Muscle of back (tissue), 13 donors: ENCODE data around the gene SDE2. TPM values are rescaled to one million over a fixed set of nuclear protein-coding genes. Genes with fewer than 3 reads are reported as not detected.

ENCODE experiments used
- DNase-seq, 3 donors: peaks; one replicate each; pipeline versions ENCODE4 v3.0.0 to v3.0.0-alpha.2; 2013
- long read RNA-seq, 9 donors: transcript quantifications; one replicate each; lab custom pipeline, GENCODE V29; 2026
- polyA plus RNA-seq, 10 donors: library from polyadenylated mRNA; unstranded; fragments of 120-200 nt; gene quantifications; one replicate each; pipeline ENCODE4 v1.2.1, GENCODE V29; 2013; ENCODE audit not compliant: insufficient read length in 10 of 10

SDE2 gene
- 10 to 100 TPM; 11.7 to 17.4 (median 14.8) TPM for polyA plus RNA-seq
- long read RNA-seq, donor 1, partial matches to known transcripts: 0 of 3 reads
- long read RNA-seq, donor 1, other reads (novel, unspliced or antisense): 0 of 3 reads
- long read RNA-seq, donor 2, partial matches to known transcripts: 1,010 of 1,074 reads
- long read RNA-seq, donor 2, other reads (novel, unspliced or antisense): 64 of 1,074 reads
- long read RNA-seq, donor 3: 0 reads
- long read RNA-seq, donor 4, partial matches to known transcripts: 0 of 1 reads
- long read RNA-seq, donor 4, other reads (novel, unspliced or antisense): 0 of 1 reads
- long read RNA-seq, donor 5, partial matches to known transcripts: 0 of 1 reads
- long read RNA-seq, donor 5, other reads (novel, unspliced or antisense): 0 of 1 reads
- long read RNA-seq, donor 6, partial matches to known transcripts: 0 of 2 reads
- long read RNA-seq, donor 6, other reads (novel, unspliced or antisense): 0 of 2 reads
- long read RNA-seq, donor 7, partial matches to known transcripts: 0 of 4 reads
- long read RNA-seq, donor 7, other reads (novel, unspliced or antisense): 0 of 4 reads
- long read RNA-seq, donor 8: 0 reads
- long read RNA-seq, donor 9: 0 reads

DNA sequence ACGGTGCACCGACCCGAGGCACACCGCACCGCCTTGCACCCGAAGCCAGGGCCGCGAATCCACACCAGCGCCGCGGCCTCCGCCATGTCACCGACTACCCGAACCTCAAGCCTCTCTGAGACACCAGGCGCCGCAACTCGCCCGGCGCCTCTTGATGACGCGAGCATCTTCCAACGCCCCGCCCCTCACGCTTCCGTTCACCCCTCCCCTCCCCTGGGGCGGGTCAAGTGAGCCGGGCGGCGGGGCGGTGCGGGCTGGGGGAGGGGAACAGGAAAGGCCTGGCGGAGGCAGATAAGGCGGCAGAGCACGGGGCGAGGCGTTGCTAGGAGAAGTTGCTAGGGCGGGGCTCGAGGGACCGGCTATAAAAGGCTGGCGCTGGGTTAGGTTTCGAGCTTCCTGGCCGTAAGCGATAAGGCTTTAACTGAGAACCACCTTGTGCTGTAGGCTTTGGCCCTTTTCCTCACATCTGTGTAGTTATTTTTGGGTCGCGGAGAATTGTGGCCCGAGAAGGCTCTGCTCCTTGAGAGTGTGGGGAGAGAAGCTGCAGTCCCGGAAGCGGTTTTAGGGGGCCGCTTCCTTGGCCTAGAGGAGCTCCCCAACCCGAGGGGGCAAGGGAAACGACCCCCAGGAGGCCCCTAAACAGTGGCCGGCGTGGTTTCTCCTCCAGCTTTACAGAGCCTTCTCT, at the start of gene SDE2:
Gene SDE2 (minus strand): TSS at position 117 of the 685 bp plus-strand sequence. CDS start 31 bp downstream, at position 86.
- peak; percentile 99 for DNase-seq

- DNase-seq: no peak
Observed at GRCh38 chr1:226048886-226049285, 49.7 kb upstream of the SDE2 start.

GRCh38 chr1:226047495-226047894, 48.4 kb upstream of the SDE2 start:
- DNase-seq: no peak

DNA sequence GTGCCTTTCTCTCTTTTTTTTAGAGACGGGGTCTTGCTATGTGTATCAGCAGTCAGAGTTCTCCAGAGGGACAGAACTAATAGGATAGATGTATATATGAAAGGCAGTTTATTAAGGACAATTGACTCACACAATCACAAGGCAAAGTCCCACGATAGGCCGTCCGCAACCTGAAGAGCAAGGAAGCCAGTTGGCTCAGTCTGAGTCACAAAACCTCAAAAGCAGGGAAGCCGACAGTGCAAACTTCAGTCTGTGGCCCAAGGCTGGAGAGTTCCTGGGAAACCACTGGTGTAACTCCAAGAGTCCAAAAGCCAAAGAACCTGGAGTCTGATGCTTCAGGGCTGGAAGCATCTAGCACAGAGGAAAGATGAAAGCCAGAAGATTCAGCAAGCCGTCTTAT, 47.1 kb upstream of the SDE2 start:
- no peak for DNase-seq

- no peak for DNase-seq
Observed at GRCh38 chr1:226044514-226045101, 45.5 kb upstream of the SDE2 start.

DNA sequence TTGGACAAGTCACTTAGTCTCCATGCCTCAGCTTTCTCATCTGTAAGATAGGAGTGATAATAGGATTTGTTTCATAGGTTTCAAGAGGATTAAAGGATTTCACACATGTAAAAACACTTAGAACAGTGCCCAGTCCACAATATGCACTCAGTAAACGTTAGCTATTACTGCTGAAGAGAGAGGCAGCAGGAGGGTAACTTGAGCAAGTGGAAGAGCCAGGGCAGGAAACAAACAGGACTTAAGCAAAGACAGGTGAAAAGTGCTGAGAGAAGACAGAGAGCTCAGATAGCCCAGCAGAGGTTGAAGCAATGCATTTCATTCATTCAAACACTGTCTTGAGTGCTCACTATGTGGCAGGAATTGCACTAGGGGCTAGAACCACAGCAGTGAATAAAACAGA, 42.3 kb upstream of the SDE2 start:
- no peak for DNase-seq

DNA sequence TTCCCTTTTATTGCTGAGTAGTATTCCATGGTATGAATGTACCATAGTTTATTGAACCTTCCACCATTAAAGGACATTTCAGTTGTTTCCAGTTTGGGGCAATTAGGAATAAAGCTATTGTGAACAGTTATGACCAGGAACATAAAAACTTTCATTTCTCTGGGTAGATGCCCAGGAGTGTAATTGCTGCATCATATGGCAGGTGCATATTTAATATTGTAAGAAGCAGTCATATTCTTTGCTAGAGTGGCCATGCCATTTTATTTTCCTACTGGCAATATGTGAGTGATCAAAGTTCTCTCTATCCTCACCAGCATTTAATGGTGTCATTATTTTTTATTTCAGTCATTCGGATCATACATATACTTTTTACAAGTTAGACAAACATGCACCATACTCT, 39.5 kb upstream of the SDE2 start:
- DNase-seq: no peak

GRCh38 chr1:226035915-226036314, 36.8 kb upstream of the SDE2 start:
- DNase-seq: no peak

DNA sequence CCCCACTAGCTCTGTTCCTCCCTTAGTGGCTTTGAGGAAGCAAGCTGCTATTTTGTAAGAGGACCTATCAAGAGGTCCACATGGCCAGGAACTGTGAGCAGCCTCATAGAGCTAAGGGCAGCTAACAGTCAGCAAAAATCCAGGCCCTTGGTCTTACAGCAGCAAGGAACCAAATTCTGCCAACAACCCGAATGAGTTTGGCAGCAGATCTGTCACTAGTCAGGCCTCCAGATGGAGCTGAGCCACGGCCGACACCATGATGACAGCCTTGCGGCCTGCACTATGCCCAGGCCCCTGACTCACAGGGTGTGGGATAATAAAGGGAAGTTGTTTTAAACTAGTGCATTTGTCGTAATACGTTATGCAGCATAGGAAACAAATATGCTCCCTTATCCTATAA, 35.3 kb upstream of the SDE2 start:
- DNase-seq: peak; percentile 71 to 82 (median 78)

DNA sequence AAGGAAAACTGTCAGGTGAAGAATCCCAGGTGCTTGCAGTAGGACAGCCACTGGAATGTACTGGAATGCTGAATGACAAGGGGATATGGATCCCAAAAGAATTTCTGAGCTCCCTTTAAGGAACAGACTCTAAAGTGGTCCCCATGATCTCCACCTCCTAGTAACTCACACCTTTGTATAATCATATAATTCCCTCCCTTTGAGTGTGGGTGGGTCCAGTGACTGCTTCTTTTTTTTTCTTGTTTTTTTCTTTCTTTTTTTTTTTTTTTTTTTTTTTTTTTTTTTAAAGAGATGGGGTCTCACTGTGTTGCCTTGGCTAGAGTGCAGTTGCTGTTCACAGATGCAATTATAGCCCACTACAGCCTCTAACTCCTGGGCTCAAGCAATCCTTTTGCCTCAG, 34.8 kb upstream of the SDE2 start:
- DNase-seq: no peak

DNA sequence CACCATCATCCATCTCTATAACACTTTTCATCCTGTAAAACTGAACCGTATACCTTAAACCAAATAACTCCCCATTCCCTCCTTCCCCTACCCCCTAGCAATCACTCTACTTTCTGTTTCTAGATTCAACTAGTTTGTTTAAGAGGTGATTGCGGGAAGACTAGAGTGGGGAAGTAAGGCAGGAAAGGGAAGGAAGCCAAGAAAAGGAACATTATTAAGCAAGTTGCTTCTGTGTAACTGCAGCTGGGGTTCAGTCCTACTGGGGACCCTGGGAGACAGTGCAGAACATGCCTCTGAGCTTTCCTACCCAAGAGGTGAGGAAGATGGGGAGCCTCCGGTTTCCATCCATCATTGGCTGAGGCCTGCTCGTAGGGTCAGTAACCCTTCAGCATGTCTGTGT, 34.4 kb upstream of the SDE2 start:
- DNase-seq: peak in 2 of 3 donors; percentile 10 to 33

GRCh38 chr1:226029568-226030225, 30.6 kb upstream of the SDE2 start:
- DNase-seq: no peak

DNA sequence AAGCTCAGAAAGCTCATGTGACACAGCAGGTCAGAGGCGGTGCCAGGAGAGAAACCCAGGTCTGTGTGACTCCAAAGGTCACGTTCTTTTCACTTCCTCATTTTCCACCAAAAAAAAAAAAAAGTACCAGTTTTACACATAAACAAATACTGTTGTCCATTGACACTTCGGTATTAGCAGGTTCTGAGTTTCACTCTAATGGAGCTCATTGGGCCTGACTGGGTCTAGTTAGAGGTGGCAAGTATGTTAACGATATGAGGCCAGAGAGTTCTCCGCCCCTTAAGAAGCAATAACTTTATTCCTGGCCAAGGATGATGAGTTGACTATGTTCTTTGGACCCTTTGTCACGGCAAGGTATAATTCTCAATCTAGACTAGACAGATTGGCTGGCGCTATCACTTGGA, 30.0 kb upstream of the SDE2 start:
- peak in 1 of 3 donors; percentile 14 for DNase-seq

DNA sequence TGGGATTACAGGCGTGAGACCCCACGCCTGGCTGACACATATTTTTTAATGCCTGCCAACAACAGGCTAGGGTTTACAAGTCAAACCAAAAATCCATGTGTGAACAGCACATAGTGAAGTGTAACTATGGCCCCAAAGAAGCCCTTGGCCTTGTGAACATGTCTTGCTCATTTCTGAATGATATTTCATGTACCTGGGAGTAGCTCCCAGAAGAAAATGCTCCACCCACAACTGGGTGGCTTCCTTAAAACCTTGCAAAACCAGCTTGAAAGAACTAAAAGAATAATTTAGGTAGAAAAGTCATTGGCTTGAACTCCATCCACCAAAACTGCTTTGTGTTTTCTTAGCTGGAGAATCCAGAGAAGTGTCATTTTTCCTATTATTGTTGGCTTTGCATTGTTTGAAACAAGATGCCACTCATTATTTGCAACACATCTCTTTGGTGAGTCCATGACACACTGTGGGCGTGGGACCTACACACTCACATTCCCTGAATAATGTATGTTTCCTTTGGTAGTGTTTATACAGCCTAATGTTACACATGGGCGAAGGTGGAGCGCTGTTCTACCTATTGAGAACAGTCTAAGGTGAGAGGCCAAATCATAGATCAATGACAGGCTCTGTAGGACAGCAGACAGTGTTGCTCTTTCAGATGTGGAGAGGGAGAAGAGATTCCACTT, 28.5 kb upstream of the SDE2 start:
- DNase-seq: no peak

- DNase-seq: no peak
Observed at GRCh38 chr1:226026833-226027232, 27.7 kb upstream of the SDE2 start.

GRCh38 chr1:226023735-226024134, 24.6 kb upstream of the SDE2 start:
- no peak for DNase-seq

- no peak for DNase-seq
Observed at GRCh38 chr1:226021801-226022200, 22.7 kb upstream of the SDE2 start.

GRCh38 chr1:226021401-226021800, 22.3 kb upstream of the SDE2 start:
- DNase-seq: no peak

DNA sequence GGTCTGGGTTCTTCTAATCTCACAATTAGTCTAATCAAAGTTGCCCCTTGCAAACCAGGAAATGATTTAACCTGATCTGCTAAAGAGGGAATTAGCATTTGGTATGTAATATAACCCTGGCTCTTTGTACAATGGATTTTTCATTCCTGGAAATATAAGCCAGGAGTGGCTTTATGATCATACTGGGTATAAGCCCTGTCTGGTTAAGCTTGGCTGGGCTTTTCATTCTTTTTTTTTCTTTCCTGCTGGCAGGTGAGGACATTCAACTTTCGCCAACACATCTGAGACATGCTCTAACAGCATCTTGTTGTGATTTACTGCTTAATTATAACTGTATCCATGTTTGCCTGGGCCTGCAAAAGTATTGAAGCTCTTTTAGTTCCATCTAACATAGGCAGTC, 20.4 kb upstream of the SDE2 start:
- no peak for DNase-seq

GRCh38 chr1:226017070-226017469, 17.9 kb upstream of the SDE2 start:
- no peak for DNase-seq

GRCh38 chr1:226009650-226010044, 10.5 kb upstream of the SDE2 start:
- DNase-seq: no peak
